Pancreas (tissue), 10 donors: ENCODE data around the gene IL15RA. TPM values are rescaled to one million over a fixed set of nuclear protein-coding genes. Genes with fewer than 3 reads are reported as not detected.
"Not testable (repeated sequence)": the region's sequence is repeated elsewhere in the genome, so short reads cannot be mapped to it uniquely, and the experiment has no call there.

ENCODE experiments used
- ATAC-seq, 4 donors: fragments of 200-7000 bp; cut with Tn5 transposase; one replicate each; pipeline versions ENCODE4 v1.8.0 to v1.9.1; 2020; ENCODE audit warnings: mild to moderate bottlenecking in 4 of 4, moderate library complexity in 4 of 4
- DNase-seq, 6 donors: peaks; one replicate each; pipeline ENCODE4 v3.0.0-alpha.2; 2020
- FAIRE-seq: peaks from 2 replicates; lab custom pipeline; 2012; peaks lifted over from hg19 to GRCh38; lab: Jason Lieb, UNC
- H3K27ac ChIP-seq, 4 donors: fragments of 200-600 bp; sonication (generic); 1 replicate in 3 of 4; 2 replicates in 1 of 4; pipeline versions ENCODE4 v1.5.0 to v1.8.0; 2020
- H3K27me3 ChIP-seq, 4 donors: fragments of 200-600 bp; one replicate each; pipeline ENCODE4 v1.8.0; 2021
- H3K36me3 ChIP-seq, 3 donors: fragments of 200-600 bp; sonication (generic) in 1 of 3; one replicate each; pipeline versions ENCODE4 v1.5.0 to v1.8.0; 2020 to 2021
- H3K4me1 ChIP-seq, 3 donors: fragments of 200-600 bp; one replicate each; pipeline ENCODE4 v1.8.0; 2021
- H3K4me3 ChIP-seq, 4 donors: fragments of 200-600 bp; sonication (generic) in 2 of 4; one replicate each; pipeline versions ENCODE4 v1.5.0 to v1.8.0; 2020 to 2021
- H3K9me3 ChIP-seq, 4 donors: fragments of 200-600 bp; one replicate each; pipeline ENCODE4 v1.8.0; 2021
- CTCF ChIP-seq, 4 donors: fragments of 200-600 bp; sonication (generic) in 3 of 4; IDR thresholded peaks; one replicate each; pipeline versions ENCODE4 v1.5.0 to v1.8.0; 2021; ENCODE audit warnings: antibody characterized with exemption in 4 of 4
- WGBS, 2 donors: extraction: QIAGEN DNeasy Blood & Tissue Kit; methylation state at CpG; one replicate each; pipeline ENCODE4 v1.1.7; 2013; 5-methylcytosine and 5-hydroxymethylcytosine counted together
- intact Hi-C, 3 donors: fragments of 100-400 bp; cut with DNase I; formaldehyde crosslinking; loops; one replicate each; pipeline versions ENCODE4 v1.11.1 to v1.14.2; 2022
- polyA plus RNA-seq, 2 donors: library from polyadenylated mRNA; stranded (reverse); fragments of 200-250 nt; gene quantifications; one replicate each; pipeline ENCODE4 v1.2.3, GENCODE V29; 2013
- total RNA-seq, 6 donors: library from RNA; stranded (reverse); fragmentation: NEBNext Ultra II Directional in 4 of 6; extraction: Animal tissue kit (Norgen Biotek cat#: 25700) in 4 of 6; gene quantifications; one replicate each; pipeline versions ENCODE4 v1.2.1 to v1.2.4, GENCODE V29; 2021 to 2023
- donor health status: healthy with polysubstance abuse.
- donor health status: DM: no; HTN: no; CAD: no; lungs with moderate emphysema.
- donor health status: DM: no; HTN: no; CAD: no.
- donor health status: control.
- donor health status: control.
- donor health status: Bipolar disorder and iron deficiency.
- donor health status: DM: yes; HTN: yes; CAD: no.
- donor health status: DM: no; HTN: no; CAD: no.
- donor health status: DM: no; HTN: no; CAD: no.
- donor health status: DM: yes; HTN: yes; CAD: no.

IL15RA gene
- total and polyA plus RNA-seq, 8 donors, result 6.9 to 14.3 (median 11.0) TPM

DNA sequence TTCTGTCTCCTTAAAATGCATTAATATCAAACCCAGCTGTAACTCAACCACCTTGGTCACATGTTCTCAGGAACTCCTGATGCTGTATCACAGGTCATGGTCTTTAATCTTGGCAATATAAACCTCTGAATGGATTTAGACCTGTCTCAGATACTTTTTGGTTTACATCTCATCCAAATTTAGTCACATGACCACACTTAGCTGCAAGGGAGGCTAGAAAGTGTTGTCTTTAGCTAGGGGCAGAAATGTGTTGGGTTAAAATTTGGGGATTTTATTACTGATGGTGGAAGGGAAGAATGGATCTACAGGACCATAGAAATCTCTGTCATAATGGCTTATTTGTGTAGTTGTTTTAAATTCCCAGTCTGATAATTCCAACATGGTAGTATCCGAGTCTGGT is 29.6 kb upstream of the IL15RA start:
- Histone ChIP-seq H3K36me3 (no peaks in the 10 kb centered on the region), H3K27ac (no peak overlapping the region), H3K9me3 (no peaks in the 10 kb centered on the region), H3K4me3 (no peak overlapping the region), H3K4me1 (peaks cover 0 to 8% (median 0%) of the 10 kb centered on the region in 3 donors), H3K27me3 (no peaks in the 10 kb centered on the region)
- DNase-seq (no peak), FAIRE-seq (no peak), ATAC-seq (no peak)
- 59 to 91% methylated on average over 1 of the region's 1 CpG for WGBS, 2 donors
- TF ChIP-seq CTCF (IDR thresholded peaks at IDR 0.05), result no peak
- intact Hi-C loops, result no loop called here

DNA sequence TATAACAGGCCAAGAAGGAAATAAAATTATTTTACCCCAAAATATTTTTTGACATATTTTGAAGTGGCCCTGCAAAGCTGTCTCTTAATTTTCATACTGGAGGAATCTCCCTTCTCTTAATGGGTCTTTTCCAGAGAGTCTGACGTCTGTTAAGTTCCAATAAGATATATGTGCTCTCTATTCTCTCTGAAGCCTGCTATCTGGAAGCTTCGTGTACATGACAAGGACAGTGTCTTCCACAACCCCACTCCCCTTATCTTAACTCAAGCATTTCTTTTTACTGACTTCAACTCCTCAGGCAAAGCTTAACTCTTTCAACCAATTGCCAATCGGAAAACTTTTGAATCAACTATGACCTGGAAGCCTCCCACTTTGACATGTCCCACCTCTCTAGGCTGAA is 29.2 kb upstream of the IL15RA start:
- ATAC-seq (no peak), FAIRE-seq (no peak), DNase-seq (no peak)
- Histone ChIP-seq H3K4me1 (peaks cover 0 to 8% (median 0%) of the 10 kb centered on the region in 3 donors), H3K36me3 (no peaks in the 10 kb centered on the region), H3K27ac (no peak overlapping the region), H3K9me3 (no peaks in the 10 kb centered on the region), H3K27me3 (no peaks in the 10 kb centered on the region), H3K4me3 (no peak overlapping the region)
- intact Hi-C loops, result no loop called here
- TF ChIP-seq CTCF (IDR thresholded peaks at IDR 0.05), result no peak
- 73 to 80% methylated on average over 3 of the region's 3 CpGs for WGBS, 2 donors

- 63 to 66% methylated on average over 8 of the region's 8 CpGs for WGBS, 2 donors
- TF ChIP-seq CTCF (IDR thresholded peaks at IDR 0.05), result no peak
- Histone ChIP-seq H3K4me3 (no peak overlapping the region), H3K4me1 (peaks cover 0 to 8% (median 0%) of the 10 kb centered on the region in 3 donors), H3K27ac (no peak overlapping the region), H3K9me3 (no peaks in the 10 kb centered on the region), H3K27me3 (no peaks in the 10 kb centered on the region), H3K36me3 (no peaks in the 10 kb centered on the region)
- ATAC-seq, result no peak
- intact Hi-C loops, result no loop called here
- DNase-seq, result no peak
- FAIRE-seq, result no peak
These were observed 28.6 kb upstream of the IL15RA start for GRCh38 chr10:6005856-6006395.

DNA sequence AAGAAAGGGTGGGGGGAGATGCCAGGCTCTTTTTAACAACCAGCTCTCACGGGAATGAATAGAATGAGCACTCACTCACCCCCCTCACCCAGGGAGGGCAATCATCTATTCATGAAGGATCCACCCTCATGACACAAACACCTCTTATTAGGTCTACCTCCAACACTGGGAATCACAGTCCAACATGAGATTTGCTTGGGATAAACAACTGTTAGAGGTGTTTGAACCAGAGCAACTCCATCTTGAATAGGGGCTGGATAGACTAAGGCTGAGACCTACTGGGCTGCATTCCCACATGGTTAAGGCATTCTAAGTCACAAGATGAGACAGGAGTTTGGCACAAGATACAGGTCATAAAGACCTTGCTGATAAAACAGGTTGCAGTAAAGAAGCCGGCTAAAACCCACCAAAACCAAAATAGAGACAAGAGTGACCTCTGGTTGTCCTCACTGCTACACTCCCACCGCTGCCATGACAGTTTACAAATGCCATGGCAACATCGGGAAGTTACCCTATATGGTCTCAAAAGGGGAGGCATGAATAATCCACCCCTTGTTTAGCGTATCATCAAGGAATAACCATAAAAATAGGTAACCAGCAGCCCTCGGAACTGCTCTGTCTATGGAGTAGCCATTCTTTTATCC is 27.9 kb upstream of the IL15RA start:
- intact Hi-C loops, FAIRE-seq, H3K4me3 ChIP-seq, H3K27ac ChIP-seq, H3K36me3 ChIP-seq, H3K4me1 ChIP-seq, H3K9me3 ChIP-seq, H3K27me3 ChIP-seq, DNase-seq, ATAC-seq: not testable (repeated sequence)
- 57 to 68% methylated on average over 6 of the region's 6 CpGs for WGBS, 2 donors

GRCh38 chr10:6002809-6003510 is 25.6 kb upstream of the IL15RA start:
- ATAC-seq (no peak), FAIRE-seq (no peak), DNase-seq (no peak)
- no peaks in the 10 kb centered on the region for H3K27me3 ChIP-seq
- H3K27ac ChIP-seq, result no peak overlapping the region
- no peaks in the 10 kb centered on the region for H3K36me3 ChIP-seq
- no peak for TF ChIP-seq CTCF (IDR thresholded peaks at IDR 0.05)
- WGBS, 2 donors, result 71 to 81% methylated on average over 12 of the region's 12 CpGs
- no peaks in the 10 kb centered on the region for H3K4me1 ChIP-seq
- no peak overlapping the region for H3K4me3 ChIP-seq
- H3K9me3 ChIP-seq, result no peaks in the 10 kb centered on the region
- intact Hi-C loops, result no loop called here
